ENCODE measurements around the gene TNFRSF25. TPM values are rescaled to one million over a fixed set of nuclear protein-coding genes. Genes with fewer than 3 reads are reported as not detected.
A peak's percentile ranks its signal among the peaks of the same experiment; 100 is the strongest.

Gene TNFRSF25
- total RNA-seq, 2 donors from 2014 or later = 9.5 to 48.2 TPM

- H3K9me3 ChIP-seq = no peaks in the 10 kb centered on the region
- ATAC-seq (ENCODE audit: insufficient number of reproducible peaks, low FRiP score, low read depth) (no peak), DNase-seq (ENCODE audit: low spot score) (no peak)
- H3K4me3 ChIP-seq = no peak overlapping the region
- H3K27me3 ChIP-seq (replicated peaks; ENCODE audit: insufficient read depth) = no peaks in the 10 kb centered on the region
- TF ChIP-seq, protein P1, sequence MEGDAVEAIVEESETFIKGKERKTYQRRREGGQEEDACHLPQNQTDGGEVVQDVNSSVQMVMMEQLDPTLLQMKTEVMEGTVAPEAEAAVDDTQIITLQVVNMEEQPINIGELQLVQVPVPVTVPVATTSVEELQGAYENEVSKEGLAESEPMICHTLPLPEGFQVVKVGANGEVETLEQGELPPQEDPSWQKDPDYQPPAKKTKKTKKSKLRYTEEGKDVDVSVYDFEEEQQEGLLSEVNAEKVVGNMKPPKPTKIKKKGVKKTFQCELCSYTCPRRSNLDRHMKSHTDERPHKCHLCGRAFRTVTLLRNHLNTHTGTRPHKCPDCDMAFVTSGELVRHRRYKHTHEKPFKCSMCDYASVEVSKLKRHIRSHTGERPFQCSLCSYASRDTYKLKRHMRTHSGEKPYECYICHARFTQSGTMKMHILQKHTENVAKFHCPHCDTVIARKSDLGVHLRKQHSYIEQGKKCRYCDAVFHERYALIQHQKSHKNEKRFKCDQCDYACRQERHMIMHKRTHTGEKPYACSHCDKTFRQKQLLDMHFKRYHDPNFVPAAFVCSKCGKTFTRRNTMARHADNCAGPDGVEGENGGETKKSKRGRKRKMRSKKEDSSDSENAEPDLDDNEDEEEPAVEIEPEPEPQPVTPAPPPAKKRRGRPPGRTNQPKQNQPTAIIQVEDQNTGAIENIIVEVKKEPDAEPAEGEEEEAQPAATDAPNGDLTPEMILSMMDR (IDR thresholded peaks at IDR 0.05) = no peak
- no peaks in the 10 kb centered on the region for H3K36me3 ChIP-seq
- no peak overlapping the region for H3K27ac ChIP-seq
- H3K4me1 ChIP-seq (ENCODE audit: control insufficient read depth in 1 of 2, low read depth in 2 of 2) = peaks cover 30 to 41% of the 10 kb centered on the region in 2 donors
Observed at GRCh38 chr1:6505367-6506209, 39.6 kb upstream of the TNFRSF25 start.

DNA sequence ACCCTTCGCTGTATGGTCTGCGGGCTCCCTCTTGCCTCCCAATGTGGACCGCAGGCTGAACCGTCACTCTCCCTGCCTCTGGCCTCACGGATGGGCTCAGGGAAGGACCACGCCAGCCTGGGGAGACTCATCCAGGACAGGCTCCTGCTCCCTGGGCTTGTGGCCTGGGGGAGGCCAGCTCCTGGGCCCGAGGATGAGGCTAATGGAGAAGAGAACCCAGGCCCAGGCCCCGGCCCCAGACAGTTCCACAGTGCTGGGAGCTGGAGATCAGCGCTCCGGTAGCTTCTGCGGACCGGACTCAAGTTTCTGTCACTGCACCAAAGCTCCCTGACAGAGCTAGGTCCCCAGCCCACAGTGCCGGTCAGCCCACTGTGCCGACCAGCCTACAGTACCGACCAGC lies 38.9 kb upstream of the TNFRSF25 start:
- Histone ChIP-seq H3K27ac (no peak overlapping the region), H3K27me3 (replicated peaks; ENCODE audit: insufficient read depth) (no peaks in the 10 kb centered on the region), H3K36me3 (no peaks in the 10 kb centered on the region), H3K4me3 (no peak overlapping the region), H3K9me3 (no peaks in the 10 kb centered on the region), H3K4me1 (ENCODE audit: control insufficient read depth in 1 of 2, low read depth in 2 of 2) (peaks cover 30 to 48% of the 10 kb centered on the region in 2 donors)
- ATAC-seq (ENCODE audit: insufficient number of reproducible peaks, low FRiP score, low read depth) (no peak), DNase-seq (ENCODE audit: low spot score) (no peak)
- TF ChIP-seq, protein P1 (IDR thresholded peaks at IDR 0.05) = no peak

- DNase-seq (ENCODE audit: low spot score) = no peak
- Histone ChIP-seq H3K9me3 (no peaks in the 10 kb centered on the region), H3K36me3 (no peaks in the 10 kb centered on the region), H3K27me3 (replicated peaks; ENCODE audit: insufficient read depth) (no peaks in the 10 kb centered on the region), H3K4me1 (ENCODE audit: control insufficient read depth in 1 of 2, low read depth in 2 of 2) (peaks cover 31 to 54% of the 10 kb centered on the region in 2 donors), H3K27ac (no peak overlapping the region), H3K4me3 (no peak overlapping the region)
- TF ChIP-seq, protein P1 (IDR thresholded peaks at IDR 0.05) = no peak
- no peak for ATAC-seq (ENCODE audit: insufficient number of reproducible peaks, low FRiP score, low read depth)
Observed at GRCh38 chr1:6503884-6504602, 38.1 kb upstream of the TNFRSF25 start.

DNA sequence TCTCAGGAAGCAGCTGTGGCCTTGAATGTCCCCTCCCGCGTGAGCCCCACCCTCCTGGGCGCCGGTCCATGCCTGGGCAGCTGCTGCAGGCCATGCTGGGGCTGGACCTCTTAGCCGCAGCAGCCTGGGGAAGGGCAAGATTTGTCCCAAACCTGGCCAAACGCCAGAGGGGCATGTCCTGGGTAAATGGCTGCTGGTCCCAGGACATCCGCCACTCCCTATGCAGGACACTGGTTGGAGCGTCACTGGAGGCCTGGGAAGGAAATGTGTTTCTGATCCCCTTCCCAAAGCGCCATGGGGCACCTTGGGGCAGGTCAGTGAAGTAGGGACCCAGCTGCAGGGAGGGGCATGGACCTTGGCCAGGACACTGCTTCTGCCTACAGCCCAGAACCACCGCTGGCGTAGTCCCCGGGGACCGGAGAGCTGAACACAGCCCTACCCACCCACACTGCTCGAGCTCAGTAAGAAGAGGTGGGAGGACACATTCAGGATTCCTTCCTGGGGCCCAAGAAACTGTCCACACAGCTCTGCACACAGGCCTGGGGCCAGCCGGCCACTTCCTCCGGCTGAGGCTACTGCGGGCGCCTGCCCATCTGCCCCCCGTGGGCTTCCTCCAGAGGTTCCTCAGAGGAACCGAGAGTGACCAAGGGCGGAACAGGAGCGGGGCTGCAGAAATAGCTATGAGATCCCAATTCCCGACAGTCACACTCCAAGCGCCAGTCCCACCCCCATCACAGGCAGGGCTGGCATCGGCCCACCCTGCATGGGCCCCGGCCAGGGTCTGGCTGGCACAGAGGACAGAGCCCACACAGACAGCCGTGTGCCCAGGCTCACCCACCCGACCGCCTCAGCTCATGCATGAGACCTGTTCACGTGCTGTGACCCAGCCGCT lies 36.3 kb upstream of the TNFRSF25 start:
- Histone ChIP-seq H3K9me3 (no peaks in the 10 kb centered on the region), H3K4me3 (peak overlapping the region; percentile 51), H3K27me3 (replicated peaks; ENCODE audit: insufficient read depth) (no peaks in the 10 kb centered on the region), H3K27ac (peak overlapping the region in 1 of 2 donors; percentile 72), H3K36me3 (no peaks in the 10 kb centered on the region), H3K4me1 (ENCODE audit: control insufficient read depth in 1 of 2, low read depth in 2 of 2) (peaks cover 43 to 60% of the 10 kb centered on the region in 2 donors)
- ATAC-seq (ENCODE audit: insufficient number of reproducible peaks, low FRiP score, low read depth) (no peak), DNase-seq (ENCODE audit: low spot score) (no peak)
- TF ChIP-seq, protein P1 (IDR thresholded peaks at IDR 0.05) = no peak
